ENCODE measurements around the gene RBFOX2. TPM values are rescaled to one million over a fixed set of nuclear protein-coding genes. Genes with fewer than 3 reads are reported as not detected.

The RBFOX2 gene
- total and polyA plus RNA-seq, 2 donors (not counting 3 experiments of a cell fraction or from before 2014, with no cell fraction given) = 125 to 142 TPM

DNA sequence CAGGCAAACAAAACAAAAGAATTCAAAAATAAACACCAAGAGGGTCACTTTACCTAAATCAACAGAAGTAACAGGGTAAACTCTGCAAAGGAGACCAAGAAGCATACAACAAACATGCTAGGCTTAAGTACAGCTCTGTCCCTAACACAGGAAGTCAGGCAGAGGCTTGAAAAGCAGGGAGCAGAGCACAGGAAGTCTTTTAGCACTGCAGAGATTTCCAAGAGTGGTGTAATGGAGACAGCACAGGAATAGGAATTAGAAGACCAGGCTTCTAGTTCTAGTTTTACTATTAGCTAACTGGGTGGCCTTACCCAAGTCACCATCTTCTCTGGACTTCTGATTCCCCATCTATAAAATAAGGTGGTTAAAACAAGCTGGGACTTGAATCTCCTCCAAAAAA lies 1.9 kb downstream of the RBFOX2 start:
- H3K27me3 ChIP-seq (ENCODE audit: control insufficient read depth in 2 of 2, insufficient read depth in 2 of 2, low read length in 2 of 2) = no peaks in the 10 kb centered on the region
- H3K4me1 ChIP-seq (ENCODE audit: control insufficient read depth, extremely low read depth, insufficient read depth, low read length) = peaks cover 21% of the 10 kb centered on the region
- no peaks in the 10 kb centered on the region for H3K9me3 ChIP-seq (replicated peaks; ENCODE audit: control insufficient read depth, insufficient read depth, low read length)
- H3K27ac ChIP-seq (ENCODE audit: insufficient read depth, low read depth, low read length) = peak overlapping the region; percentile 0
- peak overlapping the region; percentile 89 for H3K4me2 ChIP-seq (ENCODE audit: insufficient read depth, low read length)
- BruUV-seq (replicated peaks) = no TSS peak
- CTCF ChIA-PET = interaction anchor here (0.6 to 4.3 kb wide), 10 partner anchors 9 to 260 kb away, joined by 3 to 65 read pairs (median 4); no protein-coding TSS in a partner anchor
- no peaks in the 10 kb centered on the region for H3K9me1 ChIP-seq (replicated peaks; ENCODE audit: control insufficient read depth, extremely low read depth, insufficient read depth, low read length)
- POLR2A ChIA-PET = no interaction called here
- FAIRE-seq = peak; percentile 96
- peaks cover 2% of the 10 kb centered on the region for H4K20me1 ChIP-seq (replicated peaks; ENCODE audit: control insufficient read depth, extremely low read depth, insufficient read depth, low read length)
- H2AFZ ChIP-seq (ENCODE audit: low read depth, low read length) = no peak overlapping the region
- dilution Hi-C loops (cut with MboI; ENCODE audit: extremely low pct_ligation_motif_present, low sequenced_read_pairs) (no loop called here), intact Hi-C loops (cut with micrococcal nuclease) (loop anchor here (2.0 to 10.0 kb wide), 4 partner anchors 16 to 252 kb away; no protein-coding TSS in a partner anchor)
- peaks cover 0 to 2% of the 10 kb centered on the region in 2 experiments for H3K36me3 ChIP-seq (ENCODE audit: control insufficient read depth in 2 of 2, extremely low read depth in 1 of 2, insufficient read depth in 2 of 2, low read length in 2 of 2)
- TF ChIP-seq MAX (IDR thresholded peaks at IDR 0.05; ENCODE audit: insufficient read depth, insufficient read length) (no peak), JUN (IDR thresholded peaks at IDR 0.05; ENCODE audit: borderline replicate concordance, insufficient read depth, insufficient read length, low read depth) (no peak), MYC (IDR thresholded peaks at IDR 0.05; ENCODE audit: low read depth, low read length) (no peak), FOS (IDR thresholded peaks at IDR 0.05; ENCODE audit: borderline replicate concordance, insufficient read depth, low read length) (no peak), CTCF (IDR thresholded peaks at IDR 0.05; ENCODE audit: extremely low read depth in 1 of 2, insufficient read depth in 1 of 2, low read depth in 1 of 2, low read length in 2 of 2) (no peak), GATA2 (IDR thresholded peaks at IDR 0.05; ENCODE audit: insufficient read depth, insufficient read length, low read depth, low read length) (no peak), EZH2 (IDR thresholded peaks at IDR 0.05; ENCODE audit: borderline replicate concordance, low read depth, low read length, severe bottlenecking) (no peak), POLR2AphosphoS5 (IDR thresholded peaks at IDR 0.05; ENCODE audit: insufficient read depth, low read depth, low read length) (no peak), POLR2A (IDR thresholded peaks at IDR 0.05; ENCODE audit: low read depth, low read length) (no peak)
- peak; percentile 49 for DNase-seq (ENCODE audit: low read depth, low spot score)
- H3K79me2 ChIP-seq (ENCODE audit: control insufficient read depth, insufficient read depth, low read length) = peaks cover 57% of the 10 kb centered on the region
- peak overlapping the region; percentile 93 for H3K9ac ChIP-seq (replicated peaks; ENCODE audit: extremely low read depth, insufficient read depth, low read length)
- H3K4me3 ChIP-seq (replicated peaks in 1 of 3; ENCODE audit: insufficient read depth in 1 of 3, low read depth in 1 of 3, low read length in 3 of 3) = peak overlapping the region; percentile 60 to 80 (median 74)
